Activated naive CD4-positive, alpha-beta T cell treated with anti-CD3 and anti-CD28 coated beads for 36 hours (primary cell): Measurements from ENCODE around the gene SYNCRIP. TPM values are rescaled to one million over a fixed set of nuclear protein-coding genes. Genes with fewer than 3 reads are reported as not detected.

Source experiments
- total RNA-seq, 2 experiments: library from RNA; stranded (reverse); gene quantifications; one replicate each; pipeline ENCODE4 v1.2.3, GENCODE V29; 2021

Gene SYNCRIP
- total RNA-seq, 2 experiments from 2014 or later = 106 to 109 TPM

Other genes with a start within 250 kb of the SYNCRIP start
- 1 to 10 TPM in 1 of 2 experiments, under 1 TPM in 1; 0.55 to 1.4 TPM for gene NT5E, start 192.8 kb downstream of the SYNCRIP start, total RNA-seq
- gene SNX14, start 49.0 kb downstream of the SYNCRIP start, total RNA-seq = 10 to 100 TPM; 18.8 to 22.6 TPM